Measurements from ENCODE around the gene DAB2IP.

DNA sequence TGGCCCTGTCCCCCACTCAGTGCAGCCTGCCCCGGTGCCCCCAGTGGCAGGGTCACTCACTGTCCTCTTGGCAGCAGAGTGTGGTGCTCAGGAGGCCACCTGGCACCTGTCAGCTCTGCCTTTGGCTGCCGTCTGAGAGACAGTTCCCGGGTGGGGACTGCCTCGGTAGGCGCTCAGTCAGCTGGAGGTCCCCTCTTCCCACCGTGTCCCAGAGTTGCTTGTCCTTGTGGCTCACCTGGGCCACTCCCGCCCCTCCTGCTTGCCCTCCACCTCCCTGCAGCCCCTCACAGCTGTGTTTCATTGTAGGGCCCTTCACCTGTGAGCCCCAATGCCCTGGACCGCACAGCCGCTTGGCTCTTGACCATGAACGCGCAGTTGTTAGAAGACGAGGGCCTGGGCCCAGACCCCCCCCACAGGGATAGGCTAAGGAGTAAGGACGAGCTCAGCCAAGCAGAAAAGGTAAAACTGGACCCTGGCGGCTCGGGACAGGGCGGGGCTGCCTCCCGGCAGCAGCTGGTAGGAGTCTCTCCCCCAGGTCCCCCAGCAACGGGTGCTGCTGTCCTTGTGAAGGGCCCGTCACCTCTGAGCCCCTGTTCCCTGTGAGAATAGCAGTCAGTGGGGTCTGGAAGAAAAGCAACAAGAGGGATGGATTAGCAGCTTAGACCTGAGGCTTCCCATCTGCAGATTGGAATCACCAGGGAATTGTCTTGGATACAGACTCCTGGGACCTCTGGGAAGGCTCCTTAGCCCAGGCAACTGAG lies 122.7 kb downstream of the DAB2IP start:
- TF ChIP-seq CTCF (IDR thresholded peaks at IDR 0.05) (no peak), POLR2A (IDR thresholded peaks at IDR 0.05) (no peak), POLR2AphosphoS5 (IDR thresholded peaks at IDR 0.05) (no peak)
